ENCODE results near the gene CCDC141. TPM values are rescaled to one million over a fixed set of nuclear protein-coding genes. Genes with fewer than 3 reads are reported as not detected.

The CCDC141 gene
- total and polyA plus RNA-seq, 2 of the 13 experiments (the other 11 are each of a cell fraction or from before 2014, with no cell fraction given): not detected

DNA sequence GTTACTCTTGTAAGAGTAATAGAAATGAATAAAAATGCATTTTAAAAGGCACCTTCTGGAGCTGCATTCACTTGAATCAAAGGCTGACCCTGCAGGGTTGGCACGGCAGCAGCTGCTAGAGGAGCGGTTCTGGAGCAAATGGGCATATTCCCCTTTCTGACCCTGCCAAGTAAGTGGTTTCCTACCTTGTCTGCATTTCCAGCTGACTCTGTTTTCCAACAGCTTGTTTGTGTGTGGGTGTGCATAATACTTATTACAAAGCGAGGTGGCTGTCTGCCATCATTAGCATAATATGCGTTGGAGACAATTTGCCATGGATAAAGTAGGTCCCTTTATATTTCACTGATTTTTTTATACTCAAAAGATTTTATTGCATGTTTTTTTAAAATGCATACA is 221.5 kb downstream of the CCDC141 start (continued):
- no peak for TF ChIP-seq ZNF253 (CRISPR knock-in tag; IDR thresholded peaks at IDR 0.05; ENCODE audit: borderline replicate concordance)
- TF ChIP-seq SNAI1 (CRISPR knock-in tag; IDR thresholded peaks at IDR 0.05; ENCODE audit: borderline replicate concordance): no peak
- TF ChIP-seq ZNF251 (CRISPR knock-in tag; IDR thresholded peaks at IDR 0.05): no peak
- TF ChIP-seq HES4 (CRISPR knock-in tag; IDR thresholded peaks at IDR 0.05; ENCODE audit: borderline replicate concordance): no peak

DNA sequence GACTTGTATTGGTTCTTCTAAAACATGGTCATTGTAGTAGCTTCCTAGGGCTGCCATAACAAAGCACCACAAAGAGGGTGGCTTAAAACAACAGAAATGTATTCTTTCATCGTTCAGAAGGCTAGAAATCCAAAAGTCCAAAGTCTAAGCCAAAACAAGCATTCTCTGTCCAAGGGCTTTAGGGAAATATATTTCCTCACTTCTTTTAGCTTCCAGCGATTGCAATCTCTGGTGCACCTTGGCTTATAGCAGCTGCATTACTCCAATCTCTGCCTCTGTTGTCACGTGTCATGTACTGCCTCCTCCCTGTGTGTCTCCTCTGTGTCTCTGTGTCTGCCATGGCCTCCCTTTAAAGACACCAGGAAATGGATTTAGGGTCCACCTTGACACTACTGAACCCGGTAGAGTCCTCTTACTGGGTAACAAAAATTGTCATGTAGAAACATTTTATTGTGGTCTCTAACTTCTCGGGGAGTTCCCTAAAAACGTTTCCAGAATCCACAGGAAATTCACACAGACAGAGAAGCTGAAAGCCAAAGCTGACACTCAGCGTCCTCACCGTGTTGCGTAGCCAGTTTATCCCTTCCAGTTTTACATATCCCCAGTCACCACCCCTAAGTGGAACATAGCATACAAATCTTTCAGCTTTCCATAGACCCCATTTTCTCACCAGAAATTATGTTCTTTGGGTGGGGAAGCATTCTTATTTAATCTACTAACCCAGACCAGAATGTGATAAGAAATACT is 222.0 kb downstream of the CCDC141 start:
- Histone ChIP-seq H2AFZ (ENCODE audit: low read length) (no peak overlapping the region), H3K9ac (ENCODE audit: insufficient read depth, low read depth, low read length) (no peak overlapping the region), H3K9me3 (ENCODE audit: low read length) (no peaks in the 10 kb centered on the region), H3K27ac (ENCODE audit: extremely low read length, insufficient read depth, low read length) (no peak overlapping the region), H3K36me3 (replicated peaks in 1 of 2; ENCODE audit: control insufficient read depth in 1 of 2, insufficient read depth in 2 of 2, low read length in 2 of 2) (no peaks in the 10 kb centered on the region), H3K4me2 (ENCODE audit: low read depth, low read length) (0 out of 2 replicates have a peak overlapping the region, but pooled peaks have one; percentile 16), H4K20me1 (ENCODE audit: insufficient read depth, low read length) (no peaks in the 10 kb centered on the region), H3K4me3 (replicated peaks in 1 of 3; ENCODE audit: insufficient read depth in 1 of 3, low read depth in 2 of 3, low read length in 3 of 3) (no peak overlapping the region), H3K27me3 (ENCODE audit: control insufficient read depth in 1 of 2, insufficient read depth in 2 of 2, low read length in 2 of 2) (no peaks in the 10 kb centered on the region; a peak in 1 of 5 replicates), H3K4me1 (ENCODE audit: insufficient read depth, low read length) (peaks cover 11% of the 10 kb centered on the region), H3K79me2 (ENCODE audit: insufficient read depth, low read length) (no peaks in the 10 kb centered on the region)
- BruUV-seq (replicated peaks): no TSS peak
- intact Hi-C loops (cut with micrococcal nuclease; ENCODE audit: unreplicated experiment): no loop called here
- ChIA-PET CTCF (ENCODE audit: low intra/inter-chr PET ratio, low total read pairs) (no interaction called here), POLR2A (no interaction called here)
- ATAC-seq (peak; percentile 81), FAIRE-seq (no peak), DNase-seq (ENCODE audit: low spot score) (peak; percentile 65)
- WGBS (ENCODE audit: low lambda C conversion rate): 17% methylated on average over 9 of the region's 9 CpGs
- TF ChIP-seq MIXL1 (CRISPR knock-in tag; IDR thresholded peaks at IDR 0.05): no peak
- TF ChIP-seq, protein P1, sequence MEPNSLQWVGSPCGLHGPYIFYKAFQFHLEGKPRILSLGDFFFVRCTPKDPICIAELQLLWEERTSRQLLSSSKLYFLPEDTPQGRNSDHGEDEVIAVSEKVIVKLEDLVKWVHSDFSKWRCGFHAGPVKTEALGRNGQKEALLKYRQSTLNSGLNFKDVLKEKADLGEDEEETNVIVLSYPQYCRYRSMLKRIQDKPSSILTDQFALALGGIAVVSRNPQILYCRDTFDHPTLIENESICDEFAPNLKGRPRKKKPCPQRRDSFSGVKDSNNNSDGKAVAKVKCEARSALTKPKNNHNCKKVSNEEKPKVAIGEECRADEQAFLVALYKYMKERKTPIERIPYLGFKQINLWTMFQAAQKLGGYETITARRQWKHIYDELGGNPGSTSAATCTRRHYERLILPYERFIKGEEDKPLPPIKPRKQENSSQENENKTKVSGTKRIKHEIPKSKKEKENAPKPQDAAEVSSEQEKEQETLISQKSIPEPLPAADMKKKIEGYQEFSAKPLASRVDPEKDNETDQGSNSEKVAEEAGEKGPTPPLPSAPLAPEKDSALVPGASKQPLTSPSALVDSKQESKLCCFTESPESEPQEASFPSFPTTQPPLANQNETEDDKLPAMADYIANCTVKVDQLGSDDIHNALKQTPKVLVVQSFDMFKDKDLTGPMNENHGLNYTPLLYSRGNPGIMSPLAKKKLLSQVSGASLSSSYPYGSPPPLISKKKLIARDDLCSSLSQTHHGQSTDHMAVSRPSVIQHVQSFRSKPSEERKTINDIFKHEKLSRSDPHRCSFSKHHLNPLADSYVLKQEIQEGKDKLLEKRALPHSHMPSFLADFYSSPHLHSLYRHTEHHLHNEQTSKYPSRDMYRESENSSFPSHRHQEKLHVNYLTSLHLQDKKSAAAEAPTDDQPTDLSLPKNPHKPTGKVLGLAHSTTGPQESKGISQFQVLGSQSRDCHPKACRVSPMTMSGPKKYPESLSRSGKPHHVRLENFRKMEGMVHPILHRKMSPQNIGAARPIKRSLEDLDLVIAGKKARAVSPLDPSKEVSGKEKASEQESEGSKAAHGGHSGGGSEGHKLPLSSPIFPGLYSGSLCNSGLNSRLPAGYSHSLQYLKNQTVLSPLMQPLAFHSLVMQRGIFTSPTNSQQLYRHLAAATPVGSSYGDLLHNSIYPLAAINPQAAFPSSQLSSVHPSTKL (CRISPR knock-in tag; IDR thresholded peaks at IDR 0.05): 0 out of 2 replicates have a peak, but pooled peaks have one; percentile 22
- no peak for TF ChIP-seq ZKSCAN1 (IDR thresholded peaks at IDR 0.05; ENCODE audit: low read length)
- no peak for TF ChIP-seq HMG20A (CRISPR knock-in tag; IDR thresholded peaks at IDR 0.05; ENCODE audit: borderline replicate concordance)
- peak; percentile 54 for TF ChIP-seq HNF4A (CRISPR knock-in tag; IDR thresholded peaks at IDR 0.05)
- no peak for TF ChIP-seq RARA (CRISPR knock-in tag; IDR thresholded peaks at IDR 0.05)
- no peak for TF ChIP-seq SOX13 (IDR thresholded peaks at IDR 0.05)
- peak in 1 of 2 experiments; percentile 64; a peak in 2 of 4 replicates for TF ChIP-seq SOX13 (CRISPR knock-in tag; conservative IDR thresholded peaks at IDR 0.05 in 1 of 2, IDR thresholded peaks at IDR 0.05 in 1 of 2)
- TF ChIP-seq SOX5 (CRISPR knock-in tag; IDR thresholded peaks at IDR 0.05; ENCODE audit: borderline replicate concordance): peak; percentile 42; the same call in 1 of the 2 replicates
- TF ChIP-seq, protein P2, sequence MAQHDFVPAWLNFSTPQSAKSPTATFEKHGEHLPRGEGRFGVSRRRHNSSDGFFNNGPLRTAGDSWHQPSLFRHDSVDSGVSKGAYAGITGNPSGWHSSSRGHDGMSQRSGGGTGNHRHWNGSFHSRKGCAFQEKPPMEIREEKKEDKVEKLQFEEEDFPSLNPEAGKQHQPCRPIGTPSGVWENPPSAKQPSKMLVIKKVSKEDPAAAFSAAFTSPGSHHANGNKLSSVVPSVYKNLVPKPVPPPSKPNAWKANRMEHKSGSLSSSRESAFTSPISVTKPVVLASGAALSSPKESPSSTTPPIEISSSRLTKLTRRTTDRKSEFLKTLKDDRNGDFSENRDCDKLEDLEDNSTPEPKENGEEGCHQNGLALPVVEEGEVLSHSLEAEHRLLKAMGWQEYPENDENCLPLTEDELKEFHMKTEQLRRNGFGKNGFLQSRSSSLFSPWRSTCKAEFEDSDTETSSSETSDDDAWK (CRISPR knock-in tag; IDR thresholded peaks at IDR 0.05): no peak
- TF ChIP-seq HNF4G (IDR thresholded peaks at IDR 0.05; ENCODE audit: borderline replicate concordance, low read depth, low read length): peak; percentile 22; the same call in 1 of the 2 replicates
- TF ChIP-seq HNF4G (CRISPR knock-in tag; IDR thresholded peaks at IDR 0.05; ENCODE audit: borderline replicate concordance, low read depth): no peak
- TF ChIP-seq FOXK1 (CRISPR knock-in tag; IDR thresholded peaks at IDR 0.05; ENCODE audit: borderline replicate concordance, low read depth): no peak
- TF ChIP-seq CAMTA2 (CRISPR knock-in tag; IDR thresholded peaks at IDR 0.05; ENCODE audit: borderline replicate concordance): no peak
- in situ Hi-C loops (cut with HindIII; ENCODE audit: extremely low pct_ligation_motif_present, low pct_unique_long_range_greater_than_20kb): no loop called here
